Cardiac muscle cell (in vitro differentiated cells and primary cell): ENCODE measurements around the gene ALDH1A3. TPM values are rescaled to one million over a fixed set of nuclear protein-coding genes. Genes with fewer than 3 reads are reported as not detected.

Experiments
- DNase-seq, 2 donors: peaks; one replicate each; pipeline versions ENCODE4 v3.0.0 to v3.0.0-alpha.2; 2010 to 2017; ENCODE audit warnings: low read depth in 1 of 2, low spot score in 1 of 2
- H3K27ac ChIP-seq: fragments of 200-600 bp; sonication (generic); 2 replicates; pipeline ENCODE4 v1.5.1; 2016
- H3K27me3 ChIP-seq: fragments of 200-600 bp; sonication (generic); 2 replicates; pipeline ENCODE4 v1.6.0; 2016; ENCODE audit warnings: control low read depth
- H3K36me3 ChIP-seq: fragments of 200-600 bp; sonication (generic); 2 replicates; pipeline ENCODE4 v1.5.1; 2016; ENCODE audit warnings: control low read depth
- H3K4me1 ChIP-seq: fragments of 200-600 bp; sonication (generic); 2 replicates; pipeline ENCODE4 v1.8.1; 2017; ENCODE audit warnings: low read depth, mild to moderate bottlenecking, mixed run types
- H3K4me3 ChIP-seq: fragments of 200-600 bp; sonication (generic); 2 replicates; pipeline ENCODE4 v1.5.1; 2016; ENCODE audit warnings: mild to moderate bottlenecking
- H3K9me3 ChIP-seq: fragments of 200-600 bp; sonication (generic); 2 replicates; pipeline ENCODE4 v1.5.1; 2017; ENCODE audit warnings: low read depth, mild to moderate bottlenecking, control low read depth
- CTCF ChIP-seq: IDR thresholded peaks from 2 replicates; pipeline ENCODE4 v1.5.1; 2012; ENCODE audit warnings: low read depth, mild to moderate bottlenecking, low read length
- polyA plus RNA-seq: library from polyadenylated mRNA; unstranded; fragments of >200 nt; fragmentation: Nextera tagmentation; extraction: Ambion mirVana; gene quantifications from 2 replicates; pipeline ENCODE4 v1.2.1, GENCODE V29; 2016
- total RNA-seq: library from RNA; depleted of rRNA; stranded (reverse); fragments of >200 nt; gene quantifications from 2 replicates; pipeline ENCODE4 v1.2.3, GENCODE V29; 2016

Gene ALDH1A3
- total and polyA plus RNA-seq, 2 experiments from 2014 or later: 0.28 TPM; not detected in 1

GRCh38 chr15:100867433-100867832 is 12.2 kb upstream of the ALDH1A3 start:
- Histone ChIP-seq H3K27me3 (no peaks in the 10 kb centered on the region), H3K4me1 (no peaks in the 10 kb centered on the region), H3K9me3 (no peaks in the 10 kb centered on the region), H3K4me3 (no peak overlapping the region), H3K27ac (no peak overlapping the region), H3K36me3 (no peaks in the 10 kb centered on the region)
- no peak for TF ChIP-seq CTCF
- no peak for DNase-seq

DNA sequence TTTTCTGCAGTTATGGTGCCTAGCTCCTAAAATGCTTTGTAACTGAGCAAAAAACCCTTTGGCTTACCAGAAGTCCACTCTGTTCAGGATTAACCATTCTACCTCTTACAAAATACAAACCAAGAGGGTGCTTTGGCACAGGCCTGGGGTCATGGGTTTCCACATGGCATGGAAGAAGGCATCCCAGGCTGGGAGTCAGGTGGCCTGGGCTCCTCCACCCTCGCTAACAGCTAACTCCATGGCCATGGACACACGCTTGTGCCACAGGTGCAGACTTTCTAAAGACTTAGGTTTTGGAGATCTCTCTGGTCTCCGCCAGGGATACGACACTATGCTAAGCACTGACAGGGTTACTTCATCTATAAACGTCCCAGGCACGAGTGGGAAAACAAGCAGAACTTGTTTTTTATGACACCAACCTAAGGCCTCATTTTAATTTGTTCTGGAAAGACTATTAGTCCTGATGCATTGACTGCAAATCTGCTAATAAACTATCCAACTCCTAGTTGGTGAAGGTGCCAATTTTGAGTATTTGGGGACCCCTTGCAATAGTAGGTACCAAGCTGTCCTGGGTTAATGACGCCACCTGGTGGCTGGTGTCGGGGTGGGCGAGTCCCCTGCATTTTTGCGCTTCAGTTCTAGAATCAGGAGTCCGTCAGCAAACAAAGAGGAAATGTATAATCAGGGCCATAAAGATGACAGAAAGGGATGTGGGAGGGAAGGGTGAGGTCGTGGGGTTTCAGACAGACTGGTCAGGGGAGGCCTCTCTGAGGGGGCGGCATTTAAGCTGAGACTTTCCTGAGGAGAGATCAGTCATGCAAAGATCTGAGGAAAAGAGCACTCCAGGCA is 10.3 kb upstream of the ALDH1A3 start:
- H3K36me3 ChIP-seq: no peaks in the 10 kb centered on the region
- H3K27me3 ChIP-seq: peaks cover 12% of the 10 kb centered on the region
- H3K4me1 ChIP-seq: no peaks in the 10 kb centered on the region
- no peaks in the 10 kb centered on the region for H3K9me3 ChIP-seq
- no peak overlapping the region for H3K4me3 ChIP-seq
- no peak for DNase-seq
- no peak overlapping the region for H3K27ac ChIP-seq
- peak; percentile 55 for TF ChIP-seq CTCF

DNA sequence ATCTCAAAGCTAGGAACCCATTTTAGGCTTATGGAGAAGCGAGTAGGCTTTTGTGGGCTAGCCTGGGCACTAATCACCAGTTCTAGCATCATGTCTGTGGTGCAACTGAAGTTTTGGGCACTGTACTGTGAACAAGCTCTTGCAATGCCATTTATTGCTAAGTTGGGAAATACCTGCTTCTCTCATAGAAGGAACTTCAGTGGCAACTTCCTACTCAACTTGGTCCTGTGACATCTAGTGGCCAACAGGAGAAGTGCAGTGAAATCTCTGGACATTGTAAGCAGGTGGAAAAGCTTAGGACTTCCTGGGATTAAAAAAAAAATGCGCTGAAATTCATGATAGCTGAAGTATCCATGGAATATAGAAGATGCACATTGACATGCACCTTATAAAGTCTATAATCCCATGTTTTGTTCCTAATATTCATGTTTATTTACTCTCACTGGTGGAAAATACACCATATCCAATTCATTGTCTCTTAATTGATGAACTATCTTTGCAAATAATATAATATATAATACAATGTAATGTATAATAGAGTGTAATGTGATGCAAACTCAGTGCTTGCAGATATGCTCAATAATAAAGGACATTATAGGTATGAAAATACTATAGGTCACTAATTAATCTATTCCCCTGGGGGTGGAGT is 6.5 kb upstream of the ALDH1A3 start:
- Histone ChIP-seq H3K36me3 (no peaks in the 10 kb centered on the region), H3K9me3 (no peaks in the 10 kb centered on the region), H3K27me3 (peaks cover 49% of the 10 kb centered on the region), H3K4me3 (no peak overlapping the region), H3K4me1 (no peaks in the 10 kb centered on the region), H3K27ac (no peak overlapping the region)
- DNase-seq: peak; percentile 81 to 93
- TF ChIP-seq CTCF: peak; percentile 91

DNA sequence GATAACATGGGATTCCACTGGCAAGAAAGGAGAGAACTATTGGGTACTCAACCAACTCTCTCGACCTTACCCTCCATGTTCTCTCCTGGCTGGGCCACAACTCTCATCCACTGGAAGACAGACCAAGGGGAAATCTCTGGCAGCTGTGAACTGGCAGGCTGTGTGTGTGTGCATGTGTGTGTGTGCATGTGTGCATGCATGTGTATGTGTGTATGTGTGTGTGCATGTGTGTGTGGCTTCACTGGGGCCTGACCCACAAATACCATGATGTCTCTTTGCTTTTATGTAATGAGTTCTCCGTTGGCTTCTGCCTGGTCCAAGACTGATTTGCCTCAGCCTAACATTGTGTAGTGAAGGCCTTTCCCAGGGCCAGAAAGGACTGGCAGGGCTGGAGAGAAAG is 4.1 kb upstream of the ALDH1A3 start:
- Histone ChIP-seq H3K27me3 (peaks cover 73% of the 10 kb centered on the region), H3K36me3 (no peaks in the 10 kb centered on the region), H3K4me3 (no peak overlapping the region), H3K9me3 (no peaks in the 10 kb centered on the region), H3K4me1 (no peaks in the 10 kb centered on the region), H3K27ac (no peak overlapping the region)
- TF ChIP-seq CTCF: no peak
- DNase-seq: no peak

- H3K36me3 ChIP-seq: no peaks in the 10 kb centered on the region
- TF ChIP-seq CTCF: no peak
- no peak for DNase-seq
- H3K9me3 ChIP-seq: no peaks in the 10 kb centered on the region
- H3K27ac ChIP-seq: no peak overlapping the region
- peaks cover 78% of the 10 kb centered on the region for H3K27me3 ChIP-seq
- H3K4me3 ChIP-seq: no peak overlapping the region
- H3K4me1 ChIP-seq: no peaks in the 10 kb centered on the region
Observed at GRCh38 chr15:100875976-100876375, 3.7 kb upstream of the ALDH1A3 start.
